H9 (cell line): ENCODE measurements around the gene PARK7. TPM values are rescaled to one million over a fixed set of nuclear protein-coding genes. Genes with fewer than 3 reads are reported as not detected.

Experiments
- DNase-seq: peaks from one replicate; pipeline ENCODE4 v3.0.0-alpha.2; 2017
- H2AFZ ChIP-seq: one replicate; pipeline ENCODE4 v1.6.1; 2013; ENCODE audit warnings: mild to moderate bottlenecking, low read length, control low read depth, moderate library complexity
- H2AK5ac ChIP-seq: 2 replicates; pipeline ENCODE4 v1.6.1; 2013; ENCODE audit warnings: low read length, control low read depth, mixed read lengths; ENCODE audit not compliant: insufficient read length
- H2BK120ac ChIP-seq: one replicate; pipeline ENCODE4 v1.6.1; 2013; ENCODE audit warnings: low read depth, mild to moderate bottlenecking, low read length, control low read depth, inconsistent platforms; ENCODE audit not compliant: poor library complexity, severe bottlenecking
- H2BK12ac ChIP-seq: 2 replicates; pipeline ENCODE4 v1.6.1; 2013; ENCODE audit warnings: low read length, control low read depth, mixed read lengths, low read depth; ENCODE audit not compliant: insufficient read length
- H2BK15ac ChIP-seq: 2 replicates; pipeline ENCODE4 v1.6.1; 2013; ENCODE audit warnings: low read depth, low read length, control low read depth
- H2BK20ac ChIP-seq: one replicate; pipeline ENCODE4 v1.6.1; 2013; ENCODE audit warnings: low read depth, mild to moderate bottlenecking, low read length, control low read depth, inconsistent platforms; ENCODE audit not compliant: poor library complexity, severe bottlenecking
- H2BK5ac ChIP-seq: 2 replicates; pipeline ENCODE4 v1.6.1; 2013; ENCODE audit warnings: low read length, control low read depth, mixed read lengths; ENCODE audit not compliant: insufficient read length
- H3K14ac ChIP-seq: 2 replicates; pipeline ENCODE4 v1.6.1; 2013; ENCODE audit warnings: low read length, control low read depth; ENCODE audit not compliant: insufficient read depth
- H3K18ac ChIP-seq: 2 replicates; pipeline ENCODE4 v1.6.1; 2013; ENCODE audit warnings: low read depth, mild to moderate bottlenecking, mixed read lengths, low read length, control low read depth; ENCODE audit not compliant: insufficient read length
- H3K23ac ChIP-seq: 2 replicates; pipeline ENCODE4 v1.6.1; 2013; ENCODE audit warnings: low read length, control low read depth, mixed read lengths, low read depth; ENCODE audit not compliant: insufficient read length
- H3K23me2 ChIP-seq: 2 replicates; pipeline ENCODE4 v1.6.1; 2013; ENCODE audit warnings: low read depth, mild to moderate bottlenecking, mixed read lengths, low read length, control low read depth; ENCODE audit not compliant: insufficient read length, poor library complexity, severe bottlenecking
- H3K27ac ChIP-seq: 2 replicates; pipeline ENCODE4 v1.5.1; 2013; ENCODE audit warnings: low read length, control low read depth, mixed read lengths, low read depth; ENCODE audit not compliant: insufficient read length
- H3K27me3 ChIP-seq: 2 replicates; pipeline ENCODE4 v1.6.1; 2013; ENCODE audit warnings: low read length, control low read depth, inconsistent platforms; ENCODE audit not compliant: insufficient read depth
- H3K4ac ChIP-seq: 2 replicates; pipeline ENCODE4 v1.6.1; 2013; ENCODE audit warnings: low read depth, mild to moderate bottlenecking, control low read depth, inconsistent platforms, low read length, moderate library complexity
- H3K4me1 ChIP-seq: 2 replicates; pipeline ENCODE4 v1.6.1; 2013; ENCODE audit warnings: low read length, control low read depth, inconsistent platforms; ENCODE audit not compliant: insufficient read depth
- H3K4me2 ChIP-seq: 2 replicates; pipeline ENCODE4 v1.6.1; 2013; ENCODE audit warnings: low read length, control low read depth, mixed read lengths; ENCODE audit not compliant: insufficient read length, insufficient read depth
- H3K56ac ChIP-seq: 2 replicates; pipeline ENCODE4 v1.6.1; 2013; ENCODE audit warnings: low read depth, mild to moderate bottlenecking, mixed read lengths, low read length, control low read depth; ENCODE audit not compliant: insufficient read length
- H3K79me1 ChIP-seq: 2 replicates; pipeline ENCODE4 v1.6.1; 2013; ENCODE audit warnings: low read depth, mild to moderate bottlenecking, moderate library complexity, low read length, control low read depth, inconsistent platforms; ENCODE audit not compliant: insufficient read depth, poor library complexity, severe bottlenecking
- H3K79me2 ChIP-seq: 2 replicates; pipeline ENCODE4 v1.6.1; 2013; ENCODE audit warnings: low read length, control low read depth, inconsistent platforms; ENCODE audit not compliant: insufficient read depth
- H3K9ac ChIP-seq: 2 replicates; pipeline ENCODE4 v1.6.1; 2013; ENCODE audit warnings: low read length, control low read depth, mixed read lengths; ENCODE audit not compliant: insufficient read length; ENCODE audit errors: extremely low read depth
- H3K9me3 ChIP-seq: one replicate; pipeline ENCODE4 v1.6.1; 2013; ENCODE audit warnings: low read depth, low read length, inconsistent platforms; ENCODE audit not compliant: control insufficient read depth
- H3T11ph ChIP-seq: one replicate; pipeline ENCODE4 v1.6.1; 2013; ENCODE audit warnings: mild to moderate bottlenecking, low read length, control low read depth, inconsistent platforms
- H4K20me1 ChIP-seq: one replicate; pipeline ENCODE4 v1.6.1; 2013; ENCODE audit not compliant: control insufficient read depth, insufficient read length, insufficient read depth
- H4K5ac ChIP-seq: 2 replicates; pipeline ENCODE4 v1.6.1; 2013; ENCODE audit warnings: low read depth, mild to moderate bottlenecking, mixed read lengths, low read length, control low read depth; ENCODE audit not compliant: insufficient read length
- H4K8ac ChIP-seq: replicated peaks from 2 replicates; pipeline ENCODE4 v1.6.1; 2013; ENCODE audit warnings: low read length, control low read depth, mixed read lengths, low read depth; ENCODE audit not compliant: insufficient read length
- H4K91ac ChIP-seq: 2 replicates; pipeline ENCODE4 v1.6.1; 2013; ENCODE audit warnings: low read depth, mild to moderate bottlenecking, moderate library complexity, mixed read lengths, low read length, control low read depth; ENCODE audit not compliant: insufficient read length
- H3K27ac Mint-ChIP-seq, 3 experiments: 2 replicates in 2 of 3; 3 replicates in 1 of 3; pipeline ENCODE4 v1.8.0; 2020 to 2021; ENCODE audit warnings: mixed read lengths in 3 of 3, mild to moderate bottlenecking in 1 of 3, moderate library complexity in 1 of 3
- H3K27me3 Mint-ChIP-seq: 2 replicates; pipeline ENCODE4 v1.8.0; 2021; ENCODE audit warnings: low read depth, mild to moderate bottlenecking, moderate library complexity, mixed read lengths
- H3K36me3 Mint-ChIP-seq, 3 experiments: 2 replicates in 2 of 3; 3 replicates in 1 of 3; pipeline ENCODE4 v1.8.0; 2020 to 2021; ENCODE audit warnings: low read depth in 3 of 3, mixed read lengths in 3 of 3; ENCODE audit not compliant: insufficient read depth in 1 of 3
- H3K4me1 Mint-ChIP-seq, 2 experiments: 2 replicates each; pipeline ENCODE4 v1.8.0; 2020; ENCODE audit warnings: mixed read lengths in 2 of 2
- H3K4me3 Mint-ChIP-seq, 2 experiments: 2 replicates in 1 of 2; 3 replicates in 1 of 2; pipeline ENCODE4 v1.8.0; 2020 to 2021; ENCODE audit warnings: mild to moderate bottlenecking in 2 of 2, mixed read lengths in 2 of 2, moderate library complexity in 1 of 2
- H3K9me3 Mint-ChIP-seq, 2 experiments: 2 replicates in 1 of 2; 3 replicates in 1 of 2; pipeline ENCODE4 v1.8.0; 2020; ENCODE audit warnings: mild to moderate bottlenecking in 2 of 2, mixed read lengths in 2 of 2, moderate library complexity in 1 of 2
- CTCF ChIP-seq: fragments of 200-600 bp; sonication (generic); conservative IDR thresholded peaks from 3 replicates; pipeline ENCODE4 v1.8.0; 2021; ENCODE audit warnings: antibody characterized with exemption, mild to moderate bottlenecking
- WGBS: extraction: QIAGEN DNeasy Blood & Tissue Kit; methylation state at CpG from one replicate; pipeline ENCODE4 v1.1.7; 2013; ENCODE audit warnings: missing lambda C conversion rate, low lambda C conversion rate, mixed read lengths; ENCODE audit not compliant: insufficient read length; ENCODE audit errors: extremely low coverage; 5-methylcytosine and 5-hydroxymethylcytosine counted together
- total RNA-seq: library from RNA; stranded (reverse); gene quantifications from 2 replicates; pipeline ENCODE4 v1.2.1, GENCODE V29; 2021

PARK7 gene
- total RNA-seq, 1 experiment from 2014 or later, result 370 TPM

GRCh38 chr1:8026153-8026975 is 64.9 kb downstream of the PARK7 start, which contains the start of gene ERRFI1:
Gene ERRFI1 (minus strand): TSS chr1:8026309. CDS start chr1:8015619, 10,690 bp downstream.
- Mint-ChIP-seq H3K4me1 (peaks cover 50 to 54% of the 10 kb centered on the region in 2 experiments), H3K36me3 (peaks cover 0 to 4% (median 0%) of the 10 kb centered on the region in 3 experiments; a peak in 2 of 7 replicates), H3K27me3 (peaks cover 13% of the 10 kb centered on the region), H3K9me3 (no peaks in the 10 kb centered on the region; a peak in 1 of 5 replicates), H3K27ac (peak within 1 kb of the TSS; percentile 1 to 96 (median 27); a peak in 6 of 7 replicates), H3K4me3 (peak within 1 kb of the TSS; percentile 78 to 89)
- H3K23ac ChIP-seq, result no peak within 1 kb of the TSS
- H3K4me2 ChIP-seq, result peak within 1 kb of the TSS; percentile 84
- no peak within 1 kb of the TSS for H2BK12ac ChIP-seq
- H3K79me2 ChIP-seq, result peaks cover 39% of the 10 kb centered on the region; the same call in 1 of the 2 replicates
- H3K23me2 ChIP-seq, result peaks cover 12% of the 10 kb centered on the region
- H3K9me3 ChIP-seq, result no peaks in the 10 kb centered on the region
- H3K4ac ChIP-seq, result no peak within 1 kb of the TSS
- no peak within 1 kb of the TSS for H2BK5ac ChIP-seq
- no CpG with 5 or more reads among the region's 98 CpGs for WGBS
- H2BK15ac ChIP-seq, result no peak within 1 kb of the TSS
- H2AK5ac ChIP-seq, result no peak within 1 kb of the TSS
- H4K20me1 ChIP-seq, result no peaks in the 10 kb centered on the region
- peak within 1 kb of the TSS; percentile 77 for H3K18ac ChIP-seq
- H4K8ac ChIP-seq, result peak within 1 kb of the TSS; percentile 4
- H3K27me3 ChIP-seq, result no peaks in the 10 kb centered on the region; the same call in 1 of the 2 replicates
- H3K79me1 ChIP-seq, result no peaks in the 10 kb centered on the region
- peak; percentile 91 for DNase-seq
- peak within 1 kb of the TSS; percentile 81 for H3K9ac ChIP-seq
- H3K4me1 ChIP-seq, result peaks cover 5% of the 10 kb centered on the region; the same call in 1 of the 2 replicates
- no peak within 1 kb of the TSS for H2AFZ ChIP-seq
- no peak within 1 kb of the TSS for H2BK20ac ChIP-seq
- no peak within 1 kb of the TSS for H3K56ac ChIP-seq
- peak within 1 kb of the TSS; percentile 61 for H3K14ac ChIP-seq
- no peak within 1 kb of the TSS for H3K27ac ChIP-seq
- H3T11ph ChIP-seq, result no peak within 1 kb of the TSS
- peak within 1 kb of the TSS; percentile 41 for H4K5ac ChIP-seq
- H4K91ac ChIP-seq, result no peak within 1 kb of the TSS
- no peak for TF ChIP-seq CTCF
- no peak within 1 kb of the TSS for H2BK120ac ChIP-seq
